NCI-H2171 treated with DMSO at 0.1 percent for 48 hours (cell line): ENCODE data around the gene TRPC4.
"Not testable (repeated sequence)": the region's sequence is repeated elsewhere in the genome, so short reads cannot be mapped to it uniquely, and the experiment has no call there.

Source experiments
- DNase-seq: peaks from one replicate; lab custom pipeline; 2025; lab: John Stamatoyannopoulos, UW

Gene TRPC4

DNA sequence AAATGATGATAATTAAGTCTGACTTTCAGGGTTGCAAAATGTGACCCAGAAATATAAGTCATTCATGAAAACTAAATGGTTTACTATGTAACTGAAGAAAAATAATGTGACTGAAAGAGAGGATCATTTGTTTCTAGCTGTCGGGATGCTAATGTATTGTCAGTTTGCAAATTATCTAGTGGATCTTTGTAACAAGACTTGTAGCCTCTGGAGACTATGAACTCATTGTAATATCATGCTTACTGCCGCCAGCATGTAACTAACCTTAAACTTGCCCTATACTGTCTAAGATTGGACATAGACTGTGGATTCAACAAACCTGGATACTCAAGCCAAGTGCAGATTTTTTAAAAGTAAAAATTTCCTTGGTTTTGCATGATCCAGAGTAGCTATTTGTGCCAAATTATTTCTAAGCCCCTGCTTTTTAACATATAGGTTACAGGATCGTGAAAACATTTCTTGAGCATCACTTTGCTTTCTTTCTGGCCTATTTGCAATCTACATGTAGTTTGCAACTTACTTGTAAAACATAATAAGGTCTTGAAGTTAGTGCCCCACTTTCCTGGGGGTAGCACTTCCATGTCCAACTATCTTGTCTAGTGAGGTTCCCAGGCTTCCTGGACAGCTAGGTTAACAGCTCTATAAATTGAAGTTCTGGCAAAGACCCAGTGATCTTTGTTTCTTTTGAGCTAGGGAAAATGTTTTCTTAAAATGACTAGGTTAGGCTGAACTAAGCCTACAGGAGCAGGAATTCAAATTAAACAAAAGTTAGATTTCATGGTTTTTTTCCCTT, 267.7 kb downstream of the TRPC4 start:
- no peak for DNase-seq

DNA sequence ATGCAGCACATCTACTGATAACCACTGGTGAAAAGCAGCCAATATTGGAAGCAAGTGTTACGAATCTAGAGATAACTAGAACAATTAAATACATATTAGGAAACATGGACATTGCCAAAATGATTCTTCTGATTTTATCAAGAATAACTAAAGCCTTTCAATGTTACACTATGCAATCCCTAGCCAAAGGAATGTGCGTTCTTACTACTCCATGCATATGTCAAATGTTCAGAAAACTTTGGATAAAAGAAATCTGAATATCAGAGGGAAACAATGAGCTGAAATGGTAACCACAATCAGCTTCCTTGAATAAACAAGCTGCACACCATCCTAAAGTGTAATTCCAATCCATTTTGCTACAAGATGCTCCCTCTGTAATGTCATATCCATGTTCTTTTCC, 270.1 kb downstream of the TRPC4 start:
- DNase-seq: no peak

DNA sequence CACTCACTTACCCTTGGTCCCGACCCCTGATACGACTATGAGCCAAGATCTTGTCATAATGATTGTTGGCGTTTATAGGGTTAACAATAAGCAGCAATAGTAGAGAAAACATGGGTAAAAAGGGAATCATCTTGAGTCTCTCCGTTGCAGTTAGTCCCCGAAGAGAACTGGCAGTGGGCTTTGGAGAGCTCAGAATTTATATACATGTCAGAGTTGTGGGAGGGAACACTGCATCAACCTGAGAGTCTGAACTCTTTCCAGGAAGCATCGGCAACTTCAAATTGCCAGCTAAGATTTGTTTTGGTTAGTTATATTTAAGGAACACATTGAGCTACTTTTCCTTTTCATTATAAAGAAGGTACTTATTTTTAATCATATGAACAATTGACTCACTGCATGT, 271.0 kb downstream of the TRPC4 start, which contains the start of gene POSTN:
Gene POSTN (minus strand): TSS at position 172 of the 400 bp plus-strand sequence. CDS start 42 bp downstream, at position 130.
- DNase-seq: no peak

DNA sequence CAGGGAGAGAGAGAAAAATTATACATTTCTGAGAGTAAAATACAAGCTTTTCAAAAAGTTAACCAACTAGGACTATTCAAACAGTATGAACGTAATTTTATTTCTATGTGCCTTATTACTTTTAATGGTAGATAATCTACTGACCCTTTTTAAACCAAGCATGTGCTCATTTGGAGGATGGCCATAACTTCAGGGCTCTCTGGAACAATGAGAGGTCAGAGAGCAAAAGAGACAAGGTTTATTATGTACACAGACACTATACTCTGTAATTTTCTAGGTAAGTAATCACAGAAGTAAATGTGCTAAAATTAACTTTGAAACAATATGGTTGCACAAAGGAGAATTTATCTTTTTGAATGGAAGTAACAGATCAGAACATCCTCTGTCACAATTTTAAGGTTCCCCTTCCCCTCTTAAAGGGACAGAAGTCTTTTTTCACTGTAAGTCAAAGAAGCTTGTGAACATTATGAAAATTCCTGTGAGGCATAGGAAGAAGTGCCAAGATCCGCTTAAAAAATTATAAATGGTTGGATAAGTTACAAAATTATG, 272.0 kb downstream of the TRPC4 start:
- DNase-seq: no peak

DNA sequence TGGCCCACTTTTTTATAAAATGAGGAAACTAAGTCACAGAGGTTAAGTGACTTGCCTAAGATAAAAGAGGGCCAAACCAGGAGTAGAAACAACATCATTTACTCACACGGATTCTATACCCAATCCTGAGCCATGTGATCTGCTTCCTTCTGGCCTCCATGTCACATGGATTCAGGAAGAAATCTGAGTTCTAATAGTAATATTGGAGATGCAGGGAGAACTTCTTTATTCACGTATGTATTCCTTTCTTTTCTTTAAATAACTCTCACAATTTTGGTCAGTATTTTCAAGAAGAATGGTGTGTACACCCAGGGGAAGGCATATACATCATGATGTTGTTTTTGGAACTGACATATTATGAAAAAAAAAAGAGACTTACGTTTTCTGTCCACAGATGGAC, 272.8 kb downstream of the TRPC4 start:
- DNase-seq: no peak

DNA sequence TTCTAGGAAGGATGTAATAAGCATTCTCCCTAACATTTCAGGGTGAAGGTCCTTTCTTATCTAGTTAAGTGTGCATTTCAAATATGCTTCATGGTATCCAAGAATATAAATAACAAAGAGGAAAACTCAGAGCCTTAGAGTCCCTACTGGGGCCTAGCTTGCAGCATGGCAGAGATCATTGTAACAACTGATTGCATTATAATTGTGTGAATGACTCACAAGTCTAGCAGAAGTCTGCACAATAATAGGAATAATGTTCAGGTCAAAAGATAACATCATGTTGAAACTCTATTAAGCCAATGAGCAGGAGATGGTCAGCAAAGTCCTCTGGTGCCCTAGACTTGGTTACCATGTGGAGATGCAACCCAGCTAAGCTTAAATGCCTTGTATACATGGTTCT, 274.4 kb downstream of the TRPC4 start:
- no peak for DNase-seq

DNA sequence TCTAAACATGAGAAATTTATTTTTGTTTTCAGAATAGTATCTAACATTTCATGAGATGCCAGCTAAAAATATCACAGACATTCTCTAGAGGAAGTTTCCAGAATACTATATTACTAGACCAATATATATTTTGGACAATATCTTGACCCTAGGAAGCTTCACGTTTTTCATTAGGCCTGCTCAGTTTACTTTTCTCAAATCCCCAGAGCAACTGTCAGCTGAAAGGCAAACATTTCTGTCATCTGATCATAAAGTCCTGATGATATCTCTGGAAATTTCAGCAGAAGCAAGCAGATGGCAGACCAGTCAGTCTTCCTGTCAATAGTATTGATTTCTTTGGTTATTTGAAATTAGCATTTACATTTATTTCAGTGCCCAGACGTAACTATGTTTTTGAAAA, 275.0 kb downstream of the TRPC4 start:
- DNase-seq: no peak

DNA sequence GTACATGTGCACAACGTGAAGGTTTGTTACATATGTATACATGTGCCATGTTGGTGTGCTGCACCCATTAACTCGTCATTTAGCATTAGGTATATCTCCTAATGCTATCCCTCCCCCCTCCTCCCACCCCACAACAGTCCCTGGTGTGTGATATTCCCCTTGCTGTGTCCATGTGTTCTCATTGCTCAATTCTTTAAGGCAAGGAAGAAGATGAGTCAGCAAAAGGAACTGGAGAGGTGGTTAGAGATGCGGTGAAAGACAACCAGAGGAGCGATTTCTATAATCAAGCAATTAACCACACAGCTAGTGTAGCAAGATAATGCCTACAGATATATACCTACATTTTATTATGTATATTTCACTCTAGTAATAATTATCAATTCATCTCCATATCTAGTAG, 280.2 kb downstream of the TRPC4 start:
- DNase-seq: not testable (repeated sequence)

DNA sequence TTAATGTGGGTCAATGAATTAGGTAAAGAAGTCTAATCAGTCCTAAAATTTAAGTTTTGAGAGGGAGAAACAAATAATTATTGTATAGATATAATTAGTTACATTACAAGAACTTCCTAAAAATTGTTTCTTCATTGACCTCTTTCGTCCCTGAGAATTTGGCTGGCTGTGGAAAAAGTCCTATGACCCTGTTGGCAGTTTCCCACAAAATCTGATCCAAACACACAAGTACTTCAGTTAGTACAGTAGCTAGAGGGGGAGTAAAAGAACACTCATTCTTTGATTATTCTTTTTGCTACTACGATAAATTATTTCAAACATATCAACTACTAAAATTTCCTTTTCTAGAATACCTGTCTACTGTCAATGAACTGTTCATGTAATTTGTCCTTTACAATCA, 282.3 kb downstream of the TRPC4 start:
- no peak for DNase-seq
